Placental pericyte (primary cell): ENCODE data around the gene ERAS. TPM values are rescaled to one million over a fixed set of nuclear protein-coding genes. Genes with fewer than 3 reads are reported as not detected.

Source experiments
- small RNA-seq: library from RNA; depleted of rRNA; stranded (forward); fragments of <200 nt; gene quantifications from one replicate; pipeline ENCODE3, GENCODE V24; 2012; ENCODE audit warnings: low replicate concordance
- total RNA-seq: library from RNA; depleted of rRNA; stranded (reverse); fragments of >200 nt; gene quantifications from 2 replicates; pipeline ENCODE4 v1.2.3, GENCODE V29; 2012

Gene ERAS
- 0.22 TPM in 1 of 2 replicates, not detected in the other for total RNA-seq

DNA sequence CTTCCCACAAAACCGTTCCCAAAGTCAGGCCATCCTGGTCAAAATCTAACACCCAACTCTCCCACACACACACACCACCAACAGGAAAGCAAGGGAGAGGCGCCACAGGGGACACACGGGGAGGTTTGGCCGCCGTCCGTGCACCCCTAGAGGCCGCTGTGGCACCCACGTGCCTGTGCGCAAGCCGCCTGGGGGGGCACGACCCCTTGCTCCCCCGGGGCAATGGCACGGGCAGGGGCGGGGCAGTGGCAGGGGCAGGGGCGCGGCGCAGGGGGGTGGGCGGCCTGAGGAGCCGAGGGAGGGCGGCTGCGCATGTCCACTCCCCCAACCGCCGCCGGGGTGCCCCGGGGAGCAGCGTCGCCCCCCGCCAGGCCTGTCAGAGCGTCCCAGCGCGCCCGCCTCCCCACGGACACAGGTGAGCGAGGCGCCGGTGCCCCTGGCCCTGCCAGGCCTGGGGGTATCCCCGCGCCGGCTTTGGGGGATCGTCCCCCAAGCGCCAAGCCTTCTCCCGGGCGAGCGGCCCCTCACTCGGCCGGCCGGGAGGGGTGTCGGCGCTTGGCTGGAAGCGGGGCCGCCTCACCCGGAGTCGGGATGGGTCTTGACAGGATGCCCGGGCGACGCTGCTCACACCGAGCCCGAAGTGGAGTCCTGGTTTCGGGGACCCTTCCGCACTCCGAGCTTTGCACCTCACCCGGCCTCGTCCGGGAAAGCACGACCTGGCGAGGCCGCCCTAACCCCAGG, at the start of gene ERAS:
TSS of gene ERAS (plus strand) at position 379 of the 741 bp plus-strand sequence. CDS start 2,611 bp downstream, outside the sequence.

DNA sequence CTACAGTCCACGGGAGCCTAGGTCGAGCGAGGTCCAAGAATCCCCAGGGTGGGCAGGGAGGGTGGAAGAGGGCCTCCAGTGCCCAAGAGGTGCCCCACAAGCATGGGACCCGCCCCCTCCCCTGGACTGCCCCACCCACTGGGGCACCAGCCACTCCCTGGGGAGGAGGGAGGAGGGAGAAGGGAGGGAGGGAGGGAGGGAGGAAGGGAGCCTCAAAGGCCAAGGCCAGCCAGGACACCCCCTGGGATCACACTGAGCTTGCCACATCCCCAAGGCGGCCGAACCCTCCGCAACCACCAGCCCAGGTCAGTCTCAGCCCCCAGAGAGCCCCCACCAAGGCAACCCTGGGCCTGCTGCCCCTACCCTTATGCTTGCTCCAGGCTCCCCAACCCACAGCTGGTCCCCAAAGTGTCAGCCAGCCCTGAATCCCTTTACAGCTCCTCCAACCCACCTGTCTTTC, 39.9 kb upstream of the ERAS start, which contains the start of gene GATA1:
TSS of gene GATA1 (plus strand) at position 250 of the 460 bp plus-strand sequence. CDS start 4,520 bp downstream, outside the sequence.

DNA sequence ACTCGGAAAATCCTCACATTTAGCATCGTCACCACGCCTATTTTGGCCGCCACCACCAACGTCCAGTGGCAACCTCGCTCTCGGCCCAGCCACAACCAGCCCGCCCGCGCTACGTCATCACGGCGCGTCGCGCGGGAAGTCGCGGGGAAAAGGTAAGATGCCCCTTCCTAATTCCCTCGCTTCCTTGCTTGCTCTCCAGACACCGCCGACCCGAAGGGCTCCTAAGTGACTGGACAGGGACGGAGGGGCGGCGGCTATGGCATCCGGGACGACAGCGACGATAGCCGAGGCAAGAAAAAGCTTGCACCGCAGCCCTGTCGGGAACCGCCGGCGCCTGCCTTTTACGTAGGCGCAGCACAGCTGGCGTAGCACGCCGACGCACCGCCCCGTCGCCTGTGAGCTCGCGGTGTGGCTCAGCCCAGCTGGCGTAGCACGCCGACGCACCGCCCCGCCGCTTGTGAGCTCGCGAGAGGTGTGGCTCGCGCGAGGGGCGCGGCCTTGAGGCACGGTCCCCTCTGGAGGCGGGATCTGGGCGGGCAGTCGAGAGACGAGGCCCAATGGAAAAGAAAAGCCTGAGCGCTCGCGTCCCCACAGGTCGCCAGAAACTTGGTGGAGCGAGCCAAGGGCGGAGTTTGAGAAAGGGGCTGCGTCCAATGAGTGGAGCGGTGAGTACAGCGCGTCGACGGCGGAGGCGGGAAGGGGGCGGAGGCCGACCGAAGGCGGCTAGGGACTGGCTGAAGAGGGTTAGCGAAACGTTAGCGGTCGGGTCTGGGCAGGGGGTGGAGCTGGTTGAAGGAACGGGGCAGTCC, 24.8 kb upstream of the ERAS start, which contains the start of gene HDAC6:
TSS of gene HDAC6 (plus strand) at position 788 of the 809 bp plus-strand sequence. CDS start 626 bp downstream, outside the sequence.

GRCh38 chrX:48835524-48836329, 9.4 kb downstream of the ERAS start, which contains the start of gene PCSK1N:
Gene PCSK1N (minus strand): TSS chrX:48835610. CDS start chrX:48835532, 78 bp downstream.

Small RNA genes lying within 50 kb of the gene (small RNA-seq; reads per million reads assigned to genes)
- gene RNU6-29P = 0.13 reads per million

Other genes starting within 250 kb of the ERAS start
- gene WDR13, start 229.0 kb upstream of the ERAS start, total RNA-seq = 88.8 and 132 TPM in 2 replicates
- 0.14 TPM in 1 of 2 replicates, not detected in the other for gene WAS, start 142.7 kb upstream of the ERAS start, total RNA-seq
- gene SUV39H1, start 129.8 kb upstream of the ERAS start, total RNA-seq = 4.2 and 20.0 TPM in 2 replicates
- gene GLOD5, start 64.8 kb upstream of the ERAS start, total RNA-seq = not detected in 2 replicates
- not detected in 2 replicates for gene GATA1, start 39.9 kb upstream of the ERAS start, total RNA-seq
- 28.0 and 37.2 TPM in 2 replicates for gene HDAC6, start 24.4 kb upstream of the ERAS start, total RNA-seq
- not detected in 2 replicates for gene PCSK1N, start 9.1 kb downstream of the ERAS start, total RNA-seq
- gene TIMM17B, start 71.3 kb downstream of the ERAS start, total RNA-seq = 35.5 and 42.0 TPM in 2 replicates
- 56.7 and 94.3 TPM in 2 replicates for gene PQBP1, start 71.4 kb downstream of the ERAS start, total RNA-seq
- gene SLC35A2, start 85.1 kb downstream of the ERAS start, total RNA-seq = 23.9 and 26.1 TPM in 2 replicates
- 13.2 and 19.3 TPM in 2 replicates for gene PIM2, start 92.5 kb downstream of the ERAS start, total RNA-seq
- gene OTUD5, start 131.1 kb downstream of the ERAS start, total RNA-seq = 34.6 and 58.4 TPM in 2 replicates
- under 0.01 and 0.14 TPM in 2 replicates for gene KCND1, start 145.3 kb downstream of the ERAS start, total RNA-seq
- 16.6 and 23.6 TPM in 2 replicates for gene GRIPAP1, start 175.8 kb downstream of the ERAS start, total RNA-seq
- gene TFE3, start 216.8 kb downstream of the ERAS start, total RNA-seq = 57.8 and 66.3 TPM in 2 replicates
- gene CCDC120, start 232.5 kb downstream of the ERAS start, total RNA-seq = 0.57 and 1.1 TPM in 2 replicates
- 14.0 and 15.2 TPM in 2 replicates for gene PRAF2, start 247.5 kb downstream of the ERAS start, total RNA-seq